ENCODE results near the gene MAPRE2. TPM values are rescaled to one million over a fixed set of nuclear protein-coding genes. Genes with fewer than 3 reads are reported as not detected.

Gene MAPRE2
- total RNA-seq, 1 donor from 2014 or later: 73.0 TPM

DNA sequence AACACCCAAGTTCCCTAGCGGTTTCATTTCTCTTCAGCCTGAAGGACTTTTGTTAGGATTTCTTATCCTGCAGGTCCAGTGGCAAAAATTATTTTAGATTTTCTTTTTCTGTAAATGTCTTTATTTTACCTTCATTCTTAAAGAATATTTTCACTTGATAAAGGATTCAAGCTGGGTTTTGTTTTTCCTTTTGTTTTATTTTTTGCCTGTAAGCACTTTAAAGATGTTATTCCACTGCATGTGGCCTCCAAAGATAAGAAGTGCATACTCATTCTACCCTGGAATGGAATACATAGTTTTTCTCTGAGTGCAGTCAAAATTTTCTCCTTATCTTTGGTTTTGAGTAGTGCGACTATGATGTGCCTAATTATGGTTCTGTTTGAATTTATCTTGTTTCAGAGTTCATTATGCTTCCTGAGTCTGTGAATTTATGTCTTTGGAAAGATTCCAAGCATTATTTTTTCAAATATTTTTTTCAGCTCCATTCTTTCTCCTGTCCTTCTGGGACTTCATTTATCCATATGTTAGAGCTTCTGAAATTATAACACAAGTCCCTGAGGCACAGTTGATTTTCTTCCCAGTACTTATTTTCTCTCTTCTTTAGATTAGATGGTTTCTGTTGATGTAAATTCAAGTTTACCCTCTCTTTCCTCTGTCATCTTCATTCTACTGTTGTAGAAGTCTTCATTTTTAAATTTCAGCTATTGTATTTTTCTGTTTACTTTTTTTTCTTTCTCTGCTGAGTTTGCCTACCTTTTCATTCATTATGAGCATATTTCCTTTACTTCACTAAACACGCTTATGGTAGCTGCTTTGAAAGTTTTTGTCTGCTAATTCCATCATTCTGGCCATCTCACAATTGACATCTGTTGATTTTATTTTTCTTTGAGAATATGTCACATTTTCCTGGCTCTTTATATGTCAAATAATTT is 69.6 kb downstream of the MAPRE2 start:
- H3K27ac Mint-ChIP-seq (ENCODE audit: unreplicated experiment): no peak overlapping the region
- H3K4me1 Mint-ChIP-seq (ENCODE audit: unreplicated experiment): no peaks in the 10 kb centered on the region
- no peak overlapping the region for H3K4me3 Mint-ChIP-seq (ENCODE audit: unreplicated experiment)
- TF ChIP-seq, protein P1, sequence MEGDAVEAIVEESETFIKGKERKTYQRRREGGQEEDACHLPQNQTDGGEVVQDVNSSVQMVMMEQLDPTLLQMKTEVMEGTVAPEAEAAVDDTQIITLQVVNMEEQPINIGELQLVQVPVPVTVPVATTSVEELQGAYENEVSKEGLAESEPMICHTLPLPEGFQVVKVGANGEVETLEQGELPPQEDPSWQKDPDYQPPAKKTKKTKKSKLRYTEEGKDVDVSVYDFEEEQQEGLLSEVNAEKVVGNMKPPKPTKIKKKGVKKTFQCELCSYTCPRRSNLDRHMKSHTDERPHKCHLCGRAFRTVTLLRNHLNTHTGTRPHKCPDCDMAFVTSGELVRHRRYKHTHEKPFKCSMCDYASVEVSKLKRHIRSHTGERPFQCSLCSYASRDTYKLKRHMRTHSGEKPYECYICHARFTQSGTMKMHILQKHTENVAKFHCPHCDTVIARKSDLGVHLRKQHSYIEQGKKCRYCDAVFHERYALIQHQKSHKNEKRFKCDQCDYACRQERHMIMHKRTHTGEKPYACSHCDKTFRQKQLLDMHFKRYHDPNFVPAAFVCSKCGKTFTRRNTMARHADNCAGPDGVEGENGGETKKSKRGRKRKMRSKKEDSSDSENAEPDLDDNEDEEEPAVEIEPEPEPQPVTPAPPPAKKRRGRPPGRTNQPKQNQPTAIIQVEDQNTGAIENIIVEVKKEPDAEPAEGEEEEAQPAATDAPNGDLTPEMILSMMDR (IDR thresholded peaks at IDR 0.05; ENCODE audit: unreplicated experiment): no peak
- H3K36me3 Mint-ChIP-seq (ENCODE audit: low read depth, unreplicated experiment): peaks cover 10% of the 10 kb centered on the region
- no peaks in the 10 kb centered on the region for H3K9me3 Mint-ChIP-seq (ENCODE audit: unreplicated experiment)
- DNase-seq (ENCODE audit: low spot score): no peak
- H3K27me3 Mint-ChIP-seq (ENCODE audit: unreplicated experiment): no peaks in the 10 kb centered on the region

DNA sequence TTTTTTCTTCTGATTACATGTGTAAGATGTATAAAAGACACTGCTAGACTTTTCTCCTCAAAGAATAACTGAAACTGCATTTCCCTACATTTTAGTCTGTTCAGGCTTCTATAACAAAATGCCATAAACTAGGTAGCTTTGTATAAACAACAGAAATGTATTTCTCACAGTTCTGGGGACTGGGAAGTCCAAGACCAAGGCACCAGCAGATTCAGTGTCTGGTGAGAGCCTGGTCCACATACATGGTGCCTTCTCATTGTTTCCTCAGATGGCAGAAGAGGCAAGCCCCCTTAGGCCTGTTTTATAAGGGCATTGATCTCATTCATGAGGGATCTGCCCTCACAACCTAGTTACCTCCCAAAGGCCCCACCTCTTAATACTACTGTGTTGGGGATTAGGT is 71.5 kb downstream of the MAPRE2 start:
- DNase-seq (ENCODE audit: low spot score): no peak
- Mint-ChIP-seq H3K27me3 (ENCODE audit: unreplicated experiment) (no peaks in the 10 kb centered on the region), H3K4me1 (ENCODE audit: unreplicated experiment) (no peaks in the 10 kb centered on the region), H3K4me3 (ENCODE audit: unreplicated experiment) (no peak overlapping the region), H3K27ac (ENCODE audit: unreplicated experiment) (no peak overlapping the region), H3K9me3 (ENCODE audit: unreplicated experiment) (no peaks in the 10 kb centered on the region), H3K36me3 (ENCODE audit: low read depth, unreplicated experiment) (peaks cover 10% of the 10 kb centered on the region)
- TF ChIP-seq, protein P1 (IDR thresholded peaks at IDR 0.05; ENCODE audit: unreplicated experiment): no peak

DNA sequence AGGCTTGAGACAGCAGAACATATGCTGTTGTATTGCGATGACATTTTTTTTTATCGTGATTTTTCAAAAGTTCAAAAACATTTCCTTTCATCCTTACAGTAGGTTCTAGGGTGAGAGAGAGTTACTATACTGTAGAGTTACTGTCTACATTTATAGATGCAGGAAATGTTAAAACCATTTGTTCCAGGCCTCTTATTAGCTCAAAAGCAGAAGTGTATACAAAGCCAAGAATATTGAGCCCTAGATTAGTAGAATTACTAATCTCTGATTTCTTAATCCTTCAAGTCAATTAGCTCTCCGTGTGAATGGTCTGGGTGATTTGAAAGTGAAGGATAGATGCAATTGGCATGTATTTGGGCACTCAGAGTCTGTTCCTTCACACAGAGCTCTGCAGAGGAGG is 73.1 kb downstream of the MAPRE2 start:
- Mint-ChIP-seq H3K27me3 (ENCODE audit: unreplicated experiment) (no peaks in the 10 kb centered on the region), H3K36me3 (ENCODE audit: low read depth, unreplicated experiment) (peaks cover 6% of the 10 kb centered on the region), H3K9me3 (ENCODE audit: unreplicated experiment) (no peaks in the 10 kb centered on the region), H3K4me1 (ENCODE audit: unreplicated experiment) (peaks cover 2% of the 10 kb centered on the region), H3K4me3 (ENCODE audit: unreplicated experiment) (no peak overlapping the region), H3K27ac (ENCODE audit: unreplicated experiment) (no peak overlapping the region)
- TF ChIP-seq, protein P1 (IDR thresholded peaks at IDR 0.05; ENCODE audit: unreplicated experiment): no peak
- DNase-seq (ENCODE audit: low spot score): no peak

DNA sequence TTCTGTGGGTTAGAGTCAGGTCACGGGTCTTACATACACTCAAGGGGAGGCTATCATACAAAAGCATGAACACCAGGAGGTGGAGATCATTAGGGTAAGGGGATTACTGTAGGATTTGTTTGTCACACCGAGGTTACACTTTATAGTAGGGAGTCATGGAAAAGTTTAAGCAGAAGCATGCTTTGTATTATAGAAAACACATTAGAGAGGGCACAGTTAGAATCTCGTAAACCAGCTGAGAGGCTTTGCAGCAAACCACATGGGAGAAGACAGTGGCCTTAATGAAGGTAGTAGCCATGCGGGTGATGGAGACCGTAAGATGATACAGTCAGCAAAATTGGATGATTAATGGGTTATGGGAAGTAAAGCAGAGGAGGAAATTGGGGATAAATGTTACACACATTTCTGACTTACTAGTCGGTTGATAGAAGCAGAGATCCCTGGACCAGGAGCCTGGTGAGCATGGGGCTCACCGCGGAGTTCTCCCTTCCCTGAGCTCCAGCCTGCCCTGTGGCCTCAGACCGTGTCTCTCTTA is 75.6 kb downstream of the MAPRE2 start:
- Mint-ChIP-seq H3K4me3 (ENCODE audit: unreplicated experiment) (no peak overlapping the region), H3K36me3 (ENCODE audit: low read depth, unreplicated experiment) (peaks cover 6% of the 10 kb centered on the region), H3K27ac (ENCODE audit: unreplicated experiment) (no peak overlapping the region), H3K4me1 (ENCODE audit: unreplicated experiment) (peaks cover 2% of the 10 kb centered on the region), H3K9me3 (ENCODE audit: unreplicated experiment) (no peaks in the 10 kb centered on the region), H3K27me3 (ENCODE audit: unreplicated experiment) (no peaks in the 10 kb centered on the region)
- no peak for DNase-seq (ENCODE audit: low spot score)
- TF ChIP-seq, protein P1 (IDR thresholded peaks at IDR 0.05; ENCODE audit: unreplicated experiment): no peak

DNA sequence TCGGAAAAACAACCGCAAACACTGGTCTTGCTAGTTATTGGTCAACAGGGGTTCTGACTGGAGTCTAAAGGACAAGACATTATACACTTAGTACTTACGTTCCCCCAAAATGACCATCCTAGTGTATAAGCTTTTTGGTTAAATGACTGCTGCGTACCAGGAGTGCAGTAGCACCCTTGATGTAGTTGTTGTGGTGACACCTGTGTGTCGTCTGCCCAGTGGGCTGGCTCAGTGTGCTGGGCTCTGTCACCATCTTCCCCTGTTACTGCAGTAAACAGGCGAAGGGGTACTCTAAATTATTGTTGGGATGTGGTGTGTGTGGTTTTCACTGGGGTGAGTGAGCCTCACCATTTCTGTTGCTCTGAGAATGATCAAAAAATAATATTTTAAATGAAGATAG is 76.2 kb downstream of the MAPRE2 start:
- TF ChIP-seq, protein P1 (IDR thresholded peaks at IDR 0.05; ENCODE audit: unreplicated experiment): no peak
- Mint-ChIP-seq H3K4me1 (ENCODE audit: unreplicated experiment) (peaks cover 5% of the 10 kb centered on the region), H3K4me3 (ENCODE audit: unreplicated experiment) (no peak overlapping the region), H3K27me3 (ENCODE audit: unreplicated experiment) (no peaks in the 10 kb centered on the region), H3K9me3 (ENCODE audit: unreplicated experiment) (no peaks in the 10 kb centered on the region), H3K27ac (ENCODE audit: unreplicated experiment) (no peak overlapping the region), H3K36me3 (ENCODE audit: low read depth, unreplicated experiment) (peaks cover 2% of the 10 kb centered on the region)
- no peak for DNase-seq (ENCODE audit: low spot score)
